Mesenchymal stem cell (in vitro differentiated cells and primary cell): ENCODE results near the gene SMAP1.

Source experiments
- DNase-seq: peaks from one replicate; pipeline ENCODE4 v3.0.0-alpha.2; 2013
- H2AFZ ChIP-seq: one replicate; pipeline ENCODE4 v1.6.1; 2013; ENCODE audit warnings: low read depth, mild to moderate bottlenecking, control low read depth, inconsistent platforms, low read length, moderate library complexity
- H2AK5ac ChIP-seq: 2 replicates; pipeline ENCODE4 v1.6.1; 2013; ENCODE audit warnings: low read length, moderate library complexity, mild to moderate bottlenecking, inconsistent platforms; ENCODE audit not compliant: severe bottlenecking
- H2BK120ac ChIP-seq: one replicate; pipeline ENCODE4 v1.6.1; 2013; ENCODE audit warnings: low read depth, mild to moderate bottlenecking, inconsistent platforms, low read length, moderate library complexity
- H2BK12ac ChIP-seq, 2 experiments: one replicate each; pipeline ENCODE4 v1.6.1; 2013; ENCODE audit warnings: inconsistent platforms in 2 of 2, low read length in 2 of 2, mild to moderate bottlenecking in 2 of 2, moderate library complexity in 2 of 2, control low read depth in 1 of 2
- H2BK15ac ChIP-seq: one replicate; pipeline ENCODE4 v1.6.1; 2013; ENCODE audit warnings: mild to moderate bottlenecking, low read depth, inconsistent platforms; ENCODE audit not compliant: poor library complexity, severe bottlenecking
- H2BK5ac ChIP-seq: 2 replicates; pipeline ENCODE4 v1.6.1; 2013; ENCODE audit warnings: low read depth, mild to moderate bottlenecking, low read length, control low read depth, inconsistent platforms; ENCODE audit not compliant: poor library complexity, severe bottlenecking
- H3K14ac ChIP-seq, 2 experiments: one replicate each; pipeline ENCODE4 v1.6.1; 2013; ENCODE audit warnings: inconsistent platforms in 2 of 2, low read length in 2 of 2, control low read depth in 1 of 2, mild to moderate bottlenecking in 1 of 2, moderate library complexity in 1 of 2
- H3K18ac ChIP-seq, 2 experiments: one replicate each; pipeline ENCODE4 v1.6.1; 2013; ENCODE audit warnings: inconsistent platforms in 2 of 2, low read length in 2 of 2, control low read depth in 1 of 2, low read depth in 1 of 2, mild to moderate bottlenecking in 1 of 2
- H3K23ac ChIP-seq, 2 experiments: one replicate each; pipeline ENCODE4 v1.6.1; 2013; ENCODE audit warnings: inconsistent platforms in 2 of 2, low read length in 2 of 2, mild to moderate bottlenecking in 2 of 2, moderate library complexity in 2 of 2, control low read depth in 1 of 2
- H3K27ac ChIP-seq: 2 replicates; pipeline ENCODE4 v1.5.1; 2013; ENCODE audit warnings: mild to moderate bottlenecking, moderate library complexity, low read length, control low read depth, inconsistent platforms; ENCODE audit not compliant: poor library complexity, severe bottlenecking
- H3K27me3 ChIP-seq, 2 experiments: 2 replicates each; pipeline versions ENCODE4 v1.6.1 to v1.7.0; 2013; ENCODE audit warnings: low read length in 2 of 2, mild to moderate bottlenecking in 2 of 2, moderate library complexity in 2 of 2, control low read depth in 1 of 2, inconsistent platforms in 1 of 2; ENCODE audit not compliant: control insufficient read depth in 1 of 2, insufficient read depth in 1 of 2
- H3K36me3 ChIP-seq, 2 experiments: 2 replicates each; pipeline versions ENCODE4 v1.6.1 to v1.7.0; 2013; ENCODE audit warnings: low read length in 2 of 2, control low read depth in 1 of 2, inconsistent platforms in 1 of 2, low read depth in 1 of 2, mild to moderate bottlenecking in 1 of 2; ENCODE audit not compliant: insufficient read depth in 2 of 2, control insufficient read depth in 1 of 2
- H3K4ac ChIP-seq, 2 experiments: one replicate each; pipeline ENCODE4 v1.6.1; 2013; ENCODE audit warnings: inconsistent platforms in 2 of 2, low read length in 2 of 2, mild to moderate bottlenecking in 2 of 2, moderate library complexity in 2 of 2, control low read depth in 1 of 2, low read depth in 1 of 2
- H3K4me1 ChIP-seq: 2 replicates; pipeline ENCODE4 v1.6.1; 2013; ENCODE audit warnings: low read depth, low read length, control low read depth; ENCODE audit not compliant: control insufficient read depth, insufficient read depth
- H3K4me2 ChIP-seq: 2 replicates; pipeline ENCODE4 v1.6.1; 2013; ENCODE audit warnings: low read length, mild to moderate bottlenecking, inconsistent platforms; ENCODE audit not compliant: poor library complexity, severe bottlenecking
- H3K4me3 ChIP-seq, 2 experiments: 2 replicates each; pipeline versions ENCODE4 v1.5.1 to v1.7.0; 2013; ENCODE audit warnings: low read length in 2 of 2, mild to moderate bottlenecking in 2 of 2, control low read depth in 1 of 2, low read depth in 1 of 2; ENCODE audit not compliant: insufficient read depth in 1 of 2
- H3K79me1 ChIP-seq: replicated peaks from 2 replicates; pipeline ENCODE4 v1.6.1; 2013; ENCODE audit warnings: mild to moderate bottlenecking, control low read depth, low read length, inconsistent platforms; ENCODE audit not compliant: poor library complexity, severe bottlenecking
- H3K9ac ChIP-seq: 2 replicates; pipeline ENCODE4 v1.7.0; 2013; ENCODE audit warnings: mild to moderate bottlenecking, low read length, moderate library complexity
- H3K9me3 ChIP-seq: 2 replicates; pipeline ENCODE4 v1.7.0; 2013; ENCODE audit warnings: mild to moderate bottlenecking, low read length; ENCODE audit not compliant: control insufficient read depth
- H4K8ac ChIP-seq: one replicate; pipeline ENCODE4 v1.6.1; 2013; ENCODE audit warnings: inconsistent platforms, mild to moderate bottlenecking, low read length, moderate library complexity
- H4K91ac ChIP-seq: one replicate; pipeline ENCODE4 v1.6.1; 2013; ENCODE audit warnings: mild to moderate bottlenecking, low read length, inconsistent platforms
- WGBS: methylation state at CpG from one replicate; pipeline ENCODE4 v1.1.7; 2013; ENCODE audit warnings: mixed read lengths; 5-methylcytosine and 5-hydroxymethylcytosine counted together

Gene SMAP1

DNA sequence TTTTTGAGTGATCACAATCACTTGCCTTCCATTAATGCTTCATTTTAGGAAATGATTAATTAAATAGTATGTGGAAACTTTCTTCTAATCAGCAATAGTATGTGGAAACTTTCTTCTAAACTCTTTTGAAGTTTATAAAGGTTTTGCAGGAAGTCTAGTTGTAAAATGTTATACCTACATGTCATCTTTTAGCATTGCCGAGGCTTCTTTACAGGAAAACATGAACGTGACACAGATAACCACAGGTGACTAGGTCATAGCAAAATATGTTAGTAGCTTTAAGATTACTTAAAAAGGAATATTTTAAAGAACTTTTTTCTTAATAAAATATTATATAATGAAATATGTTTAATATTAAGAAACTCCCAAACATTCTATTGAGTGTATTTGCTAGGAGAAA is 56.8 kb downstream of the SMAP1 start:
- Histone ChIP-seq H2BK5ac (no peak overlapping the region), H2BK12ac (no peak overlapping the region), H3K36me3 (no peaks in the 10 kb centered on the region), H3K14ac (no peak overlapping the region), H3K27me3 (no peaks in the 10 kb centered on the region), H2AFZ (no peak overlapping the region), H2AK5ac (no peak overlapping the region), H3K79me1 (peaks cover 25% of the 10 kb centered on the region), H4K91ac (no peak overlapping the region), H3K4ac (no peak overlapping the region), H3K4me1 (no peaks in the 10 kb centered on the region), H3K23ac (no peak overlapping the region), H4K8ac (no peak overlapping the region), H3K18ac (no peak overlapping the region), H3K27ac (no peak overlapping the region), H2BK120ac (no peak overlapping the region), H3K9ac (no peak overlapping the region), H3K4me2 (no peak overlapping the region), H3K4me3 (no peak overlapping the region), H3K9me3 (no peaks in the 10 kb centered on the region), H2BK15ac (no peak overlapping the region)
- no peak for DNase-seq
- no CpG with 5 or more reads among the region's 2 CpGs for WGBS

DNA sequence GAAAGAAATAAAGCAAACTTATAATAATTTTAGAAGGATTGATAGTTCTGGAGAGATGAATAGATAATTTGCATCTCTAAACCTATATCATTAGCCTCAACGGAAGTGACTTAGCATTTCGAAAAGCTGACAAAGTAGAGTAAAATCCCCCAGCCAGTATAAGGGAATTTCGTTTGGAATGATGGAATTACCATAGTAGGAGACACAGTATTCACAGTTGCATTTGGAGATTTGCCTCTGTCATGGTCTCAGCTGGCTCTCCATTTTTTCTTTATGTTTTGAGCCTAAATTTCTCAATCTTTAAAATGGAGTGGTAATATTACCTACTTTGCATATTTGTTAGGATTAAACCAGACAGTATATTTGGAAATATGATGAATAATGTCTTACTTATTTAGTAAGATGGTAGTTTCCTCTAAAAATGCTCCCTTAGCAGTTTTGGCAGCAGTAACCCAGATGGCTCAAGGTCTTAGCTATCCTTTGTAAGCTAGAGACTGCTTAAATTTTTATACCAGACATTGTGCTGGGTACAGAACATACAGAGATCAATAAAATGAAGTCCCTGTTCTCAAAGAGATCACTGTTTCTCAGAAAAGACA is 58.2 kb downstream of the SMAP1 start:
- Histone ChIP-seq H3K4ac (no peak overlapping the region), H3K18ac (no peak overlapping the region), H4K91ac (no peak overlapping the region), H3K23ac (no peak overlapping the region), H3K27me3 (no peaks in the 10 kb centered on the region), H3K9me3 (no peaks in the 10 kb centered on the region), H3K4me3 (no peak overlapping the region), H2BK120ac (no peak overlapping the region), H2BK5ac (no peak overlapping the region), H3K79me1 (peaks cover 21% of the 10 kb centered on the region), H3K4me1 (no peaks in the 10 kb centered on the region), H3K27ac (no peak overlapping the region), H3K14ac (no peak overlapping the region), H3K36me3 (no peaks in the 10 kb centered on the region), H2AFZ (no peak overlapping the region), H2BK12ac (no peak overlapping the region), H2AK5ac (no peak overlapping the region), H4K8ac (no peak overlapping the region), H3K4me2 (no peak overlapping the region), H3K9ac (no peak overlapping the region), H2BK15ac (no peak overlapping the region)
- no peak for DNase-seq
- WGBS, result 59% methylated on average over 3 of the region's 3 CpGs

DNA sequence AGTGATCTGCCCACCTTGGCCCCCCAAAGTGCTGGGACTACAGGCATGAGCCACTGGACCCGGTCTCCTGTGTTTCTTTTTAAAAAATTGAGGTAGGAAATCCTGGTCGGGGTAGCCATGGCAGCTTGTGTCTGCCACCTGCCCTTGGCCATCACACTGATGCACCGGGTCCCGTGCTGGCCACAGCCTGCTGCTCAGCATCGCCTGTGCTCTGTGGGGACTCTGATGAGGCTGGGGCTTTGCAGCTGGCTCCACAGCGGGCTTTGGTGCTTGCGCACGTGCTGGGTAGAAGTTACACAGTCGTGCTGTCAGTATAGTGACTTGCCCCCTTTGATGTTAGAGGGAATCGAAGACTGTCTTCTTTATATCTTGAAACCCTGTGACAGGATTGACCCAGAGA is 66.7 kb downstream of the SMAP1 start:
- H3K9me3 ChIP-seq, result no peaks in the 10 kb centered on the region
- no peak overlapping the region for H2BK12ac ChIP-seq
- no peak overlapping the region for H3K18ac ChIP-seq
- no peak overlapping the region for H4K91ac ChIP-seq
- H2BK15ac ChIP-seq, result no peak overlapping the region
- H3K4me2 ChIP-seq, result no peak overlapping the region
- no peak for DNase-seq
- H3K36me3 ChIP-seq, result peaks cover 5 to 13% of the 10 kb centered on the region in 2 experiments
- peaks cover 18% of the 10 kb centered on the region for H3K79me1 ChIP-seq
- no peak overlapping the region for H3K9ac ChIP-seq
- no peak overlapping the region for H3K23ac ChIP-seq
- no peak overlapping the region for H2AK5ac ChIP-seq
- no peak overlapping the region for H2BK120ac ChIP-seq
- H3K4ac ChIP-seq, result no peak overlapping the region
- H4K8ac ChIP-seq, result no peak overlapping the region
- H3K27me3 ChIP-seq, result no peaks in the 10 kb centered on the region
- no peak overlapping the region for H3K27ac ChIP-seq
- H2BK5ac ChIP-seq, result no peak overlapping the region
- WGBS, result 97% methylated on average over 10 of the region's 10 CpGs
- no peaks in the 10 kb centered on the region for H3K4me1 ChIP-seq
- no peak overlapping the region for H3K14ac ChIP-seq
- no peak overlapping the region for H2AFZ ChIP-seq
- no peak overlapping the region for H3K4me3 ChIP-seq

DNA sequence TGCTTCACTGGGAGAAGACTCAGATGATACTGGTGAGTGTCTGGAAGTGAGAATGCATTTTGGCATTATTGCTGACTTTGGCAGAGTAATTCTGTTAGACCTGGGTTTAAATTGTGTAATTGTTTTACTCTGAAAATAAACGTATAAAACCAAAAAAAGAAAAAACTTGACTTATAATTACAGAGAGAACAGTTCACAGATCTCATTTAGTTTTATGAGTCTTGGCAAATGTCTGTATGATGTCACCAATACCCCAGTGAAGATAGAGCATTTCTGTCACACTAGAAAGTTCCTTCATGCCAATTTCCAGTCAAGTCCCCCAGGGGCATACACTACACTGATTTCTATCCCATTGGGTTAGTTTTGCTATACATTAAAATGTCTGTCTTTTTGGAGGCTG is 67.3 kb downstream of the SMAP1 start:
- no peak overlapping the region for H3K14ac ChIP-seq
- H2AK5ac ChIP-seq, result no peak overlapping the region
- H3K4ac ChIP-seq, result no peak overlapping the region
- H3K36me3 ChIP-seq, result peaks cover 5 to 13% of the 10 kb centered on the region in 2 experiments
- H3K4me1 ChIP-seq, result no peaks in the 10 kb centered on the region
- no peak overlapping the region for H3K18ac ChIP-seq
- DNase-seq, result no peak
- no peaks in the 10 kb centered on the region for H3K27me3 ChIP-seq
- H3K23ac ChIP-seq, result no peak overlapping the region
- H4K91ac ChIP-seq, result no peak overlapping the region
- H2BK12ac ChIP-seq, result no peak overlapping the region
- no CpG with 5 or more reads among the region's 1 CpG for WGBS
- H3K79me1 ChIP-seq, result peaks cover 12% of the 10 kb centered on the region
- H2BK120ac ChIP-seq, result no peak overlapping the region
- no peak overlapping the region for H3K4me2 ChIP-seq
- no peak overlapping the region for H4K8ac ChIP-seq
- no peak overlapping the region for H3K9ac ChIP-seq
- no peak overlapping the region for H2BK15ac ChIP-seq
- H2BK5ac ChIP-seq, result no peak overlapping the region
- no peak overlapping the region for H3K27ac ChIP-seq
- no peaks in the 10 kb centered on the region for H3K9me3 ChIP-seq
- no peak overlapping the region for H2AFZ ChIP-seq
- H3K4me3 ChIP-seq, result no peak overlapping the region
